ENCODE results near the gene TMPRSS4.

TMPRSS4 gene

DNA sequence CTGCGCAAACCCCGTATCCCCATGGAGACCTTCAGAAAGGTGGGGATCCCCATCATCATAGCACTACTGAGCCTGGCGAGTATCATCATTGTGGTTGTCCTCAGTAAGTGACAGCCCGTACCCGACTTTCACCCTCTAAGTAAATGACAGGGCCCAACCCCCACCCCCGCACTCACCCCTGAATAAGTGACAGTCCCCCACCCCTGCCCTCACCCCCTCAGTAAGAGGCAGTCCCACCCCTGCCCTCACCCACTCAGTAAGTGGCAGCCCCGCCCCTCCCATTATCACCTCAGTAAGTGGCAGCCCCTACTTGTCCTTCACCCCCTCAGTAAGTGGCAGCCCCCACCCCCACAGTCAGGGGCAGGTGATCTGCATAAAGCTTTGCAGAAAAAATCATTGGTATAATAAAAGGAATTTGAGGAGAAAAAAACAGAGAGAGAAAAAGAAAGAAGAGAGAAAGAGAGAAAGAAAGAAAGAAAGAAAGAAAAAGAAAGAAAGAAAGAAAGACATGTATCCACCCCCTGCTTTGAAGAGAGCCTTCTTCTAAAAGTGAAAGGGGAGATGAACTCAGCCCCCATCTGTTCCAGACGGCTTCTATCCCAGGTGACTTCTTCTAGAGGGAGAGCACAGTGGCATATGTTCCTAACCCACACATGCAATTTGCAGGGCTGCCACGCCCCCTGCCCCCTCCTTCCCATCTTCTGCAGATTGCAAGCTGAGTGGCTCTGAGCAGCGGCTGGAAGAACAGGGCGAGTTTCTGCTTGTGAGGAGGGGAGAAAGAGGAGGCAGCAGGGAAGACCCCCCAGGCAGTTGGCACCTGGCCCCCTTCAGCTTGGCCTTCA lies 22.3 kb downstream of the TMPRSS4 start:
- ChIA-PET CTCF (interaction anchor here (1.5 kb wide), 1 partner anchor 256 kb away, joined by 3 read pairs; no protein-coding TSS in a partner anchor), POLR2A (no interaction called here)
- no peak for TF ChIP-seq CTCF (IDR thresholded peaks at IDR 0.05; ENCODE audit: control extremely low read depth, extremely low read depth, low read depth, missing control alignments)
- DNase-seq (ENCODE audit: extremely low spot score) = no peak

DNA sequence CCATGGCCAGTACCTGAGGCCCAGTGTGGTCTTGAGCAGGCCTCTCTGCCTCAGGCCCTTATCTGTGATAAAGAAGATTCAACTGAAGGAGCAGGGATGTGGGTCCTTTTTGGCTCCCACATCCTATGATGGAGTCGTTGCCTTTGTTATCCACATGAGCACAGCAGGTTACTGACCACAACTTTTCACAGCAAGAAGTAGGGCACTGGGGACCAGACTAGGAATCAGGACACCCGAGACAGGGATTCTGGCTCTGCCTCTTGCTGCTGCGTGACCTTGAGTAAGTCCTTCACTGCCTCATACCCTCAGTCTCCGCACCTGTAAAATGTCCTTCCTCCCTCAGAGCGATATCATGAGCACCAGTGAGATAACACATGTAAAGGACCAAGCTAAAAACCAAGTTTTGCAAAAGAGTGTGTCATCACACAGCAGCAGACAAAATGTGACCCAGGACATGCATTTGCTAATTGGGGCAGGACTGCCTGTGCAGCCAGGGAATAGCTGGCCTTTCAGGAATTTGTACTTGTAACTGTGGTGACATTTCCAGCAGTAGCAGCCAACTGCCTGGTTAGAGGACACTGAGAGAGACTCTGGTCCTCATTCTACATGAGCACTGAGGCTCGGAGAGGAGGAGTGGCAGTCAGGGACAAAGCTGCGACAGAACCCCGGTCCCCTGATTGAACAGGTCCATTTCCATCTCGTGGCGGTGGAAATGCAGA lies 23.1 kb downstream of the TMPRSS4 start:
- ChIA-PET POLR2A (no interaction called here), CTCF (interaction anchor here (0.9 to 1.5 kb wide), 2 partner anchors 14 to 257 kb away, joined by 3 read pairs; no protein-coding TSS in a partner anchor)
- TF ChIP-seq CTCF (IDR thresholded peaks at IDR 0.05; ENCODE audit: control extremely low read depth, extremely low read depth, low read depth, missing control alignments) = no peak
- no peak for DNase-seq (ENCODE audit: extremely low spot score)

- POLR2A ChIA-PET = no interaction called here
- CTCF ChIA-PET = interaction anchor here (0.9 to 1.5 kb wide), 2 partner anchors 13 to 257 kb away, joined by 3 read pairs; no protein-coding TSS in a partner anchor
- TF ChIP-seq CTCF (IDR thresholded peaks at IDR 0.05; ENCODE audit: control extremely low read depth, extremely low read depth, low read depth, missing control alignments) = no peak
- DNase-seq (ENCODE audit: extremely low spot score) = no peak
Measured at GRCh38 chr11:118100691-118101232, 23.9 kb downstream of the TMPRSS4 start.

GRCh38 chr11:118102721-118103261 lies 25.9 kb downstream of the TMPRSS4 start:
- CTCF ChIA-PET = interaction anchor here (1.4 kb wide), 1 partner anchor 259 kb away, joined by 3 read pairs; no protein-coding TSS in a partner anchor

GRCh38 chr11:118104491-118104890 lies 27.6 kb downstream of the TMPRSS4 start:
- no peak for DNase-seq (ENCODE audit: extremely low spot score)
- TF ChIP-seq CTCF (IDR thresholded peaks at IDR 0.05; ENCODE audit: control extremely low read depth, extremely low read depth, low read depth, missing control alignments) = no peak
- POLR2A ChIA-PET = no interaction called here
- CTCF ChIA-PET = interaction anchor here (1.0 to 1.5 kb wide), 2 partner anchors 12 to 158 kb away, joined by 3 to 5 read pairs; no protein-coding TSS in a partner anchor

More at GRCh38 chr11:118102721-118103261, 25.9 kb downstream of the TMPRSS4 start:
- POLR2A ChIA-PET = no interaction called here
- DNase-seq (ENCODE audit: extremely low spot score) = no peak
- no peak for TF ChIP-seq CTCF (IDR thresholded peaks at IDR 0.05; ENCODE audit: control extremely low read depth, extremely low read depth, low read depth, missing control alignments)
